NCI-H1436 (cell line): Measurements from ENCODE around the gene DAAM2.

Source experiments
- DNase-seq: peaks from one replicate; lab custom pipeline; 2025; lab: John Stamatoyannopoulos, UW

DAAM2 gene

GRCh38 chr6:39848171-39848570 lies 56.0 kb downstream of the DAAM2 start:
- DNase-seq = no peak

DNA sequence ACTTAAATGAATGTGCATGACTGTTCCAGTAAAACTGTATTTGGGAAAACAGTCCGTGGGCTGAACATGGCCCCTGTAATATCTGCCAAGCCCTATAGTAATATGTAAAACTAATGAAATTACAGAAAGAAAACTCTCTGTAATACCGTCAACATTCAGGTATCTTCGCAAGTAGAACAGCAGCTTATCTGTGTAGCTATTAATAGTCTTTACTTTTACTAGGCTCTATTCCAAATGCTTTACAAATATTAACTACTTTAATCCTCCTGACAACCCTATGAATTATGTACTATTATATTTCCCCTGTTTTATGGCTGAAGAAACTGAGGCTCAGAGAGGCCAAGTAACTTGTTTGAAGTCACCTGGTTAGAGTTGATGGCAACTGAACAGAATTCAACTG lies 57.1 kb downstream of the DAAM2 start:
- DNase-seq = no peak

DNA sequence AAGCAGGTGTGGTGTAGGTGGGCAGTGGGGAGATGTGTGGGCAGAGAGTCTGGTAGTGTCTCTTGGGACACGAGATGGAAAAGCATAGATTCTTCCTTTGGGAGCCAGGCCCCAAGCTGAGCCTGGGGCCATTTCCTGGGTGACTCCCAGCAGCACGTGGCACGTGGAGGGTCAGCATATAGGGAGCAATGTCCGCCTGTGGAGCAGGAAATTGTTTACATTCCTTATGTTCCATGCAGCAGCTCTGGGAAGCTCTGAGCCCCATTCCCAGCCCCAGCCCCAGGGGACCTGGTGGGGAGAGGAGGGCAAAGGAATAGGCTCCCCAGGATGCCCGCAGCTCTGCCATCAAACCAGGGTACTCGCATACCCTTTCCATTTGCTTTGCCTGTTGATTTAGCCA lies 57.6 kb downstream of the DAAM2 start:
- DNase-seq = no peak

- no peak for DNase-seq
These were observed 58.6 kb downstream of the DAAM2 start for GRCh38 chr6:39850736-39851297.

GRCh38 chr6:39851331-39851730 lies 59.2 kb downstream of the DAAM2 start:
- DNase-seq = no peak

DNA sequence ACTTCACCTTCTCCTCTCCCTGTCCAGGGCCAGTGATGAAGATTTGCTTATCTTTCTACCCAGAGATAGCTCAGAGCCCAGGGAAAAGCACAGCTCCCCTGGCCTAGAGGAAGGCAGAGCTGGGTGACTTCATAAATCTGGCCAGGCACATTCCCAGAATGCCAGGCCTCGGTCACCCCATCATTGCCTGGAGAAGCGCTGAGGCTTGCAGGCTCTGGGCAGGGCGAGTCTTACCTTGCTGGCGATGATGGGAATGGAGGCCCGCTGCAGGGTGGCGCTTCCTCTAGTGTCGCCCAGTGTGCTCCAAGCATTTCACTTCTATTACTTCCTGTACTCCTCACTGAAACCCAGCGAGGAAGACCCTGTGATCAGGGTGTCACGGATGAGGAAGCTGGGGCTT lies 60.1 kb downstream of the DAAM2 start:
- DNase-seq = no peak

DNA sequence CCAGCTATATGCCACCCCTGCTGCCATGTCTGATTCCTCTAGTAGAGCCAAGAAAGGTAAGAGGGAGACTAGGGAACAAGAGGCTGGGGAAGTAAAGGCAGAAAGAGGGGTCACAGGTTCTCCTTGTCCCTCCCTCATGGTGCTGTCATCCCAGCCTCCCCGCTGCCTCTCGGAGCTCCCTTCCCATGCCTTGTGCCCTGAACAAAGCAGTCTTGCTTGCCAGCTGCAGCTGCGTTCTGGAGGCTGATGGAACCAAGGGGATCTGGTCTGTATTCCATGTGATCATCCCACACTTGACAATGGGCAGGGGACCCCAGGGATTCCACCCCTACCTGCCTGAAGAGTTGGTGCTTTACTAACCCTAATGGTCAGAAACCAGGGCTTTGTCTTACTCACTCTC lies 61.4 kb downstream of the DAAM2 start:
- DNase-seq = no peak

- DNase-seq = no peak
These were observed 63.3 kb downstream of the DAAM2 start for GRCh38 chr6:39855356-39855995.

GRCh38 chr6:39859025-39859424 lies 66.8 kb downstream of the DAAM2 start:
- no peak for DNase-seq

DNA sequence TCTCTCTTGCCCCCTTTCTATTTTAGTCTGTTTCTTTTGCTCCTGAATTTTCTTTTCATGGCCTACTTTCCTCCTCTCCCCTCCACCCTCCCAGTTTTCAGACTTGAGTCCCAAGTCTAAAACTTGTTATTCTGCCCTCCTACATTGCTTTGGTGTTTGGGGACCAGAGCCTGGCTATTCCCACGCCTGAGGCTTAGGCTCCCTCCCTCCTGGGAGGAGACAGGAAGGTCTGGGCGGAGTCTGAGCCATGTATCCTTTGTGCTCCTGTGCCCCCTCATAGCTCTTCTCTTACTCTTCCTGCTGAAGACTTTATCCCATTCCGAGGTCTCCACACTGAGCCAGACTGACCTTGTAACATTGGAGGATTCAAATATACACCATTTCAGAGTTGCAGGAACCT lies 69.5 kb downstream of the DAAM2 start:
- no peak for DNase-seq

GRCh38 chr6:39865011-39865888 lies 73.1 kb downstream of the DAAM2 start:
- DNase-seq = peak; percentile 38

GRCh38 chr6:39867592-39867991 lies 75.4 kb downstream of the DAAM2 start:
- DNase-seq = no peak

DNA sequence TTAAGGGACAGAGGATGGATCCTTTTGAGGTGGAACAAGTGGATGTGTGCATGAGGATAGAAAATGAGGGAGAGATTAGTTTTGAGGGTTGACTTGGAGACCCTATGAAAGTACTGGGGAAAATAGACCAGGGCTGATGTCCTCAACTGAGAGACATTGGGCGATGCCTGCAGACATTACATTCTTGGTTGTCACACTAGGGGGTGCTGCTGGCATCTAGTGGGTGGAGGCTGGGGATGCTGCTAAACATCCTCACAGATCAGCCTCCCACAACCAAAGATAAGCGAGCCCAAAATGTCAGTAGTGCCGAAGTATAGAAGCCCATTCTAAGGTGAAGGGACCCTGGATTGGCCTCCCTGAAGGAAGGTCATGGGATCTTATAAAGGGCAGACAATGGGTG lies 78.8 kb downstream of the DAAM2 start:
- DNase-seq = no peak

DNA sequence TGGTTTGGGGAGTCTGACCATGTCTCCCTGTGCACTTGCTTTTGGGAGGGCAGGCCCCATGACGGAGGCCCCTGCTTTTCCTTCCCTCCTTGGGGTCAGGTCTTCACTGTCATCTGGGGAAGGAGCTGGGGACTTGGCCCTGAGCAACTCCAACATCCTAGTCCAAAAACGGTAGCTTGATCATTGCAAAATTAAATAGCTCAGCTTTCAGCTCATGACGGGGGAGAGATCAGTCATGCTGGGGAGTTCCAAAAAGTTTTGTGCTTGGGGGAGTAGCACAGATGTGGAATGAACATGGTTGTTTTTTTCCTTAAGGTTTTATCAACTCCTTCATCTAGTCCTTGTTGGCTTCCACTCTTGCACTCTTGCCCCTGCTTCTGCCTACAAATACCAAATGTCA lies 81.3 kb downstream of the DAAM2 start:
- no peak for DNase-seq

DNA sequence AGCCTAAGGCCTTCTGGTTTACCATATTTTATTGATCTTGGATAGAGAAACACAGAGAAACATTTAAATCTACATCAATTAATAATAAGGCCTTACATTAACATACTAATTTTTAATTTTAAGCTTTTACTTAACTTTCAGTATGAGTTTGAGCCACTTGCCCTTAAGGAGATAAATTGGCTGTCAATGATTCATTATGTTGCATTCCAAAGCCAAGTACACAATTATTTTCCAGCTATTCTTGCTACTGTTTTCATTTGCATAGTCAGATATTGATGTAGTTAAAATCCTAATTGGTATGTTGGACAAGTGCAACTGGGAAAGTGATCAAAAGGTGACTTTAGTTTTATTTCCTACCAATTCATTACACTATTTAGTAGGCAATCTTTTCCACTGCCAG lies 83.9 kb downstream of the DAAM2 start:
- no peak for DNase-seq

GRCh38 chr6:39876826-39877225 lies 84.7 kb downstream of the DAAM2 start:
- no peak for DNase-seq

- no peak for DNase-seq
These were observed 87.4 kb downstream of the DAAM2 start for GRCh38 chr6:39879535-39879934.

GRCh38 chr6:39880594-39880993 lies 88.4 kb downstream of the DAAM2 start:
- no peak for DNase-seq

DNA sequence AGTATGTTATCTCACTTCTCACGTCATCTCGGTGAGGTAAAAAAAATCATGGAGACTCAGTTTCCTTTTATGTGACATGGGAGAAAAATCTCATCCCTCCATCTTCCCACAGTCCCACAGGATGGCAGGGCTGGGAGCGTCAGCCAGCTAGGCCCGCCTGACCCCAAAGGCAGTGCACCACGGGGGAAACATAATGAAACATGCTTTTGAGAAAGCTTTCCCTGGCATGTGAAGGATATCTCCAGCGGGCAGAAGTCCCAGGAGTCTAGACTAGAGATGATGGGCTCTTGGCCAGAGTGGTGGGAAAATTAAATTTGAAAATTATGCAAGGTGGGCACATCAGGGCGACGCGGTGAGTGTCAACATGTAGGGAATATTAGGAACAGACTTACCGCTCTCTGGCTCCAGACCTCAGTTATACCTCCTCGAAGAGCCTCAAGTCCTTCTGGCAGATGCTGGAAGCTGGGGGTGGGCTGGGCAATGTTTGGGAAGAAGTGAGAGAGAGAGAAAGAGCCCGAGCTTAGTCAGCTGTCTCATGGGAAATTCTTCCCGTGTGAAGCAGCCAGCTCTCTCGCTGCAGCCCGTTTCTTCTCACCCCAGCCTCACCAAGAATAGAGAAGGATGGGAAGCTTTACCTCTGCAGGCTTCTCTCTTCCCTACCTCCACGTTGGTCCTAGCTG lies 89.8 kb downstream of the DAAM2 start:
- DNase-seq = no peak

- no peak for DNase-seq
These were observed 90.3 kb downstream of the DAAM2 start for GRCh38 chr6:39882531-39882899.

DNA sequence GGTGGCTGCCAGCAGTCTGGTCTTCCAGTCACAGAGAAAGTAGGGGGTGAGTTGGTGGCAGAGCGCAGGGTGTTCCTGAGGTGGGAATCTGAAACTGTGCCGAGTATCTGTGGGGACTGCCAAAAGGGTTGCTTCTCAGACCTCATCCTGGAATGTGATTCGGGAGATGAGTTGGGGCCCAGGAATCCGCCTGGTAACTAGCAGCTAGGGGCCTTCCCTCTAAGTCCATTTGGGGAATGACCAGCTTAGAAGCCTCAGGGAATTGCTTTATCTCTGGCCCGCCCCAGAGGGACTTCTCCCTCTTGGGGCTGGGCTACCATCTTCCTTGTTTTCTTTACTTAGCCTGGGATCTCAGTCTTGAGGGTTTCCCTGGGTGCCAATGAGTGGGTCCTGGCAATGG lies 92.5 kb downstream of the DAAM2 start:
- no peak for DNase-seq

- no peak for DNase-seq
These were observed 93.5 kb downstream of the DAAM2 start for GRCh38 chr6:39885691-39886090.

DNA sequence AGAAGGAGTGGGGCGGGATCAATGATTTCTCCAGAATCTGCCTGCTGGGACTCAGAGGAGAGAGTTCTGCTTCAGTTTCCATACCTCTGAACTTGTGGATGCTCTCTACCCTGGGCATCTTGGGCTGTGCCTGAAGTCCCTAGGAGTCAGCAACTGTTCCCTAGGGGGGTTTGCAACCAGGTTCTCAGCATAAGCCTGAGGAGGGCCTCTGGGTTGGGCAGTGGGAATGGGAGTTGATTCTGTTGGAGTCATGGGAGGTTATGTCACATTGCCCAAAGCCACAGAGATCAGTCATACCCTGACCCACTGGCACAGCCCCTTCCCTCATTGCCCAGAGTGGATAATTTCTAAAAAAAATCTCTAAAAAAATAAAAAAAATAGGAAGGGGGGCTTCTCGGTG lies 94.7 kb downstream of the DAAM2 start:
- no peak for DNase-seq
